Activated CD4-positive, alpha-beta T cell treated with anti-CD3 and anti-CD28 coated beads for 1 hour (primary cell): Measurements from ENCODE around the gene KLF7.

ENCODE experiments used
- DNase-seq: peaks from one replicate; pipeline ENCODE4 v3.0.0-alpha.2; 2020

KLF7 gene

DNA sequence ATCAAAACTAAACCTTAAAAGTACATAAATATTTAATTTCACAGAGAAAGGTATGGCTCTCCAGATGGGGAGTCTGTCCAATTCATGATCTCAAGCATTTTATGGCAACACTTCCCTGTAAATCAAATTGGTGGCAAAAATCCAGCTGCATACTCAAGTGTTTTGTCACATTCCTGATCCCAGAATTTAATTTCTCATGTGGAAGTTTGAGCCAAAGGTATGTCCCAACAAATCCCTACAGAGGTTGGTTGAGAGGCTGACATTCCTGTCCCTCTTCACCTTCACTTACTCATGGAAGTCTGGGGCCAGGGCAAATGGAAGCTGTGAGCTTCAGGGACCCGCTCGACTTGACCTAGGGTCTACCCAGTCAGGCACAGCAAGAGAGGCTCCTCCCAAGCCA lies 17.7 kb downstream of the KLF7 start:
- DNase-seq = no peak

DNA sequence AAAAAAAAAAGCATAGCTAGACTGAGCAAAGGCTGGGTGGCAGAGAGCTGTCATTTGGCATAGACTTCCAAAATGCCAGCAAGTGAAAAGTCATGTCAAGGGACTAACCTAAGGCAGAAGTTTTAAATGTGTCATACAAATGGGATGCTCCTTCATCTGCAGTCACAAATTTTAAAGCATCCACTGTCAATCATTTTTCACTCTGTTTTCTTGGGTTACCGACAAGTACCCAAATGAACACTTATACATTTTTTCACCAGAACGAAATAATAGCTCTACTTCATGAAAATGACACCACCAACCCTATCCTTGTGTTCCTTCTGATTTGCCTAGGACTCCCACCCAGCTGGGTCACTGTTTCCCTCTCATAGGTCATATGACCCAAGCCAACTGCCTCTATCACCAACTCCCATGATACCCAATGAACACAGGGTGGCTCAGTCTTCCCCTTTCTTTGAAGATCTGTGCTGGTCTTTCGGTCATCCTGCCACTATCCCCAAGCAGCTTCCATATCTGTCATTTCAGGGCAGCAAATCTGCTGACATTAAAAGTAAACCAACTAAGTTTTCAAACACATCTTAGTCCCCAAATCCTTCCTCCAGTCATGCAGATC lies 21.5 kb downstream of the KLF7 start:
- DNase-seq = no peak

DNA sequence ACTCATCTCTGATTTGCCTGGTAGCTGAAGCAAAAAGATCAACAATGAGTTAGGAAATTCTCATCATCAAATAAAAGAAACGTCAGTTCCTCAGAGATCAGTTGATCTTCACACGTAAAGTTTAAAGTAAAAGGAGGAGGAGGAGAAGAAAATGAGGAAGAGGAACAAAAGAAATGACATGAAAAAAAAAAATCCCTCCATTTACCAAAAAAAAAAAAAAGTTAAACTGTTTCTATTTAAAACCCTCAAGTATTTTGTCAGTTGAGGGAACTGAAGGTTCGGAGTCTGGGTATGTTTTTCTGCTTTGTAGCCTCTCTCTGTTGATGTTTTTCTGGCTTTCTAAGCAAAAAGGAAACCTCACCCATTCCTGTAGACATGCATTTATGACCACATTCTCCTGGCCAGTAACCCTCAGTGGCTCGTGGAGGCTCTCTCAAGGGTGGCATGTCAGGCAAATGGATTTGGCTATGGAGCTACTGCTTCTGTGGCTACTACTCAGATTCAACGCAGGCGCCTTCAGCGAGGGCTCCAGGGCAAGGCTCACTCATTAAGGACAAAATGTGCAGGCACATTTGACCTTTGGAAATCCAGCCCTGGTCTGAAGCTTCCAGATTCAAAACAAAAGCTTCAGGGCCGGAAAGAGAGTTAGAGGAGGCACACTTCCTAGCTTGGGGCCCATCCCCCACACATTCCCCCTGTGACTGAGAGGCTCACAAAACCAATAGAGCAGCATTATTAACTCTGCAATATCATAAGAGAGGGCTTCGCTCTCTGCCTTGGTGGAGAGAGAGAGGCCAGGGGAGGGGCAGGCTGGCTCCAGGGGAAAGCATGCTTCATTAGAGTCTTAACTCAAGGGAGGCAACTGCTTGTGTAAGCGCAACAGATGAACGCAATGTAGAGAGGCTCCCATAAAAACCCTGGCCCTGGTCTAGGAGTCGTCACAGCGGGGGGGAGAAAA lies 22.3 kb downstream of the KLF7 start:
- DNase-seq = peak; percentile 21

DNA sequence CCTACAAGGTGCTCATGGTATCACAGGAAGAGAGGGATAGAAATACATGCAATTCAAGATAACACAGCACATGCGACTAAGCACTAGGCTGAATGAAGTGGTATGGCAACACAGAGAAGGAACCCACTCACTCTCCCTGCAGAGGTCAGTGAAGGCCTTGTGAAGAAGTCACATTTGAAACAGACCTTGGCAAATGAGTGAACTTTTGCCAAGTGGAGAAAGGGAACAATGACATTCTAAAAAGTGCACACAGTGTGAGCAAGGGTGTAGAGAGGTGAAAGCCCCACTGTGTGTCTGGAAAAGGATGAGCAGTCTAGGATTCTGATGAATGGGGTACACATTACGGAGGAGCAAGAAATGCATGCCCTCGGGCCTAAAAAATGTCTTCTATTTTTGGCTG lies 23.3 kb downstream of the KLF7 start:
- DNase-seq = no peak

DNA sequence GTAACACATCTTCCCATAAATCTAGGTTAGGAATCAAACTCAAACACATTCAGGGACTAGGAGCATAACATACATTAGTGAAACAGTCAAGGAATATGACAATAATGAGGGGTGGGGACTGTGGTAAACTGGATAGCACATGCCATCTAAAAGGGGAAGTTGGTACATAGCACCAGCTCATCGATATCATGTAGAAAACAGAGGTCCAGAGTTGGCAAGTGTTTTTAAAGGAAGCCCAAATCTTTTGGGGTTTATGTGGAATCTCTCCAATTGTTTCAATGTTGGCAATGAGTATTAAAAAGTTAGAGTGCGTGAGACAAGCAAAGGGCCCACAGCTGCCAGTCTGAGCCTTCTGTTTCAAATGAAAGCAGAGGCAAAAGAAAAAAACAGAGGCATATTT lies 24.4 kb downstream of the KLF7 start:
- no peak for DNase-seq

DNA sequence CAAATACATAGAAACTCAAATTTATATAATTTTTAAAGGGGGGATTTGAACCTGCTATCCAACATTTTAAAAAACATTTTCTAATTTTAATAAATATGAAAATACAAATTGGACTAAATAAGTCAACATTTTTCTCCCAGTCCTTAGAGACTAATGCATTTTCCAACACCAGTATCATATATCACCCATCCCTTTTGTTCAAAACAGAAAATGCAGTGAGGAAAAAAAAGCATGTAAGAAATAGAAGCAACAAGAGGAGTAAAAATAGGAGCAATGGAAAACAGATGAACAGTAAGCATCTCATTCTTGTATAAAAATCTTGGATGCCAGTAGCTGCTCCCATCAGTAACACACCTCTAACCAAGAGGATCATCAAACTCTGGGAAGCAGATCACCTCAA lies 25.5 kb downstream of the KLF7 start:
- no peak for DNase-seq

DNA sequence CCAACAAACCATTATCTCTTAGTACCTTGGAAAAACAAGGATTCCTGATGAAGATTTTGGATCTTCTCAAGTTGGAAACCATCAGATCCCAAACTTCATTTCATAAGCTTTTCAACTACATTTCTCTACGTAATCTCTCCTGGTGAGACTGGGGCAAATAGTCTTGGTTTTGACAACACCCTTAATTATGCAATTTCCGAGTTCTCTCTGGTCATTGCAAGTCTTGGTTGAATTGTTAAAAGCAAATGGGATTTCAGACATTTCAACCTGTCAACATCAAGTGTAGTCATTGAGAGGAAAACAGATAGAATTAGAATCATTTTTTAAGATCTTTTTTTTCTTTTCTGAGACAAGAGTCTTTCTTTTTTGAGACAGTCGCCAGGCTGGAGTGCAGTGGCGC lies 26.2 kb downstream of the KLF7 start:
- no peak for DNase-seq

DNA sequence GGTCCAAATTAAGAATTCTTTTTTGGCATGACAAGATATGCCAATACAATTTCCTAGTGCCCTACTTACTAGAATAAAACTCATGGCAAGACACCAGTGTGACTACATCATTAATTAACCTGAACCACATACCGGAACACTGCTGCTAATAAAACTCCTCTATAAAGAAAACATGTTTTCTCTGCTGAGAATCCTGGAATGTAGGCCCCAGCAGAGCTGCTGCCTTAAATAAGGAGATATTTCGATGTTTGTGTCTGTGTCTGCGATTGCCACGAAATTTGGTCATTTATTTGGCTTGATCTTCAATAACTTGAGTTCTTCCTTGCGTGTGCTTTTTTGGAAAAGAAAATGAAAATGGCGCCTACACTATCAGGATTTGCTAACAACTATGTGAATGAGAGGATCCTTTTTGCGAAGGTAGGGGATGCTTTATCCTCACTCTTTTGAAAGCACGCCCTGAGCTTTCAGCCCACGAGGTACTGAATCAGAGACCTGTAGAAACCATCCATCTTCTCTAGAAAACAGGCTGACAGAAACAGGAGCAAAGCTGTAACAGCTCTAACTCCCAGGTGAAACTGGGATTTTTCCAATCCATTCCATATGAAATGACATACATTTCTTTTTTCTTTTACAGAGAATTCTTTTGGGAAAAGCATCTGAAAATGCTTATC lies 27.0 kb downstream of the KLF7 start:
- no peak for DNase-seq

DNA sequence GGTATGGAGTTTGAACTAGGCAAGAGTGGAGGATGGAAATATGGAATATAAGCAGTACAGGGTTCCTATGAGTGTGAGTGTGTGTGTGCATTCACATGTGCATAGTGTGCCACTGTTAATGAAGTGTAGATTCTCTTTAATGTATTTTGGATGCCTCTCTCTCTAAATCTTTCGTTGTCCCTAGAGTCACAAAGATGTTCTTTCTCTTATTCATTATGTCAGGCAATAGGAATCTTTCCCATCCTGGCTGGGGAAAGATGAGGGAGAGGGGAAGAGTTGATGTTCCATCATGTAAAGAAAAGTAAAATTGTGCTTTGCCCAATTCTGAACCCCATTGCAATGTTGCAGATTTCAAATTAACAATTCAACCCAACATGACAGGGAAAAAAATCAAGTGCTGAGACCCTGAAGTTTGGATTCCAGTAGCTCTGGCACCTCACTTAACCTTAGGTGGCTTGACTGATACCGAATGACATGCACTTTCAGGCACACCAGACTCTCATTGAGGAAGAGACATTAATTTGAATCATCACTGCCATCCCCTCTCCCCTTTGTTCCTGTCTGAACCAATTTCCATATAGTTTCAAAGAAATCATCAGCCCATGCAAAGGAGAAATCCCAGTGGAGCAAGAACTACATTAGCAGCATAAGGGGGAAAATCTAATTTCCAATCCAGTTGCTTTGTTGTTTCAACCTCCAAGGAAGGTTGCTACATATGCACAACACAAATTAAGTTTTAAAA lies 28.0 kb downstream of the KLF7 start:
- DNase-seq = no peak

DNA sequence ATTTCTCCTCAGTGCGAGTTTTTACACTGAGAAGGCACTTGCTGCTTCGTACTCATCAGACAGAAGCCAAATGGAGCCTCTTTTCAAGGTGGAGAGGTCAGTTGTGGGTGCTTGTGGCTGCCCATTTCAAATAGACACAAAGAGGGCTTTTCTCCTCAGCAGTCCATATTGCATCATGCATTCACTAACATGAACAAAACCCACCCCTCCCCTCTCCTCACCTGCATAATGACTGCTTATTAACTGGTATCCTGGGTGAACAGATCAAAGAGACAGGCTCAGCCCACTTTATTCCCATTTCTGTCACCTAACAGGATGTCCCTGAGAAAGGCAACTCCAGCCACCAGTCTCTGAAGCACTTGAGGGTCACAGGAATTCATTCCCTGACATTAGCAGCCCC lies 28.9 kb downstream of the KLF7 start:
- no peak for DNase-seq

DNA sequence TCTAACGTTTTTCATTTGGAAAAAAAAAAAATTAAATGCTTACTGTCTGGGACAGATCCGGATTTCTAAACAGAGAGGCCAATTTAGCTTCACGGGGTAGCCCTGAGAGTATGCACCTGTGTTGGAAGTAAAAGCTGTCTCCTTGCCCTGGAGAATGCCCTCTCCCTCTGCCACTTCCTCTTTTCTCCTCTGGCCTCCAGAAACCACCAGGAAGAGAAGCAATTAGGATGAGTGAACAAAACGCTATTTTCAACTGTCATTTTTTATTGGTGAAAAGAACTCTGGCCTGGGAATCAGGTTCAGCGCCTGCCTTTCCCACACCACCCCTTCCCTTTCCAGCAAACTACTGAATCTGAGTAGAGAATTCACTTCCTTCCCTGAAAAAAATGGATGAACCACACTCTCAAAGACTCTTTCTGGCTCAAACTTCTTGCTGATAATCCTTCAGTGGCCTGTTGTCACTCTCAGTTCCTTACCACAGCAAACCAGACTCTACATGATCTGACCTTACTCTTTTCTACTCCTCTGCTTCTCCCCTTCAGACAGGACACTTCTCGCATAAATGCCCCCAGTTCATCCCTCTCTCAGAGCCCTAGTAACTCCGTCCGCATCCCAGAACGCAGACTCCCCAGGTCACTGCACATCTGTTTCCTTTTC lies 29.8 kb downstream of the KLF7 start:
- no peak for DNase-seq

DNA sequence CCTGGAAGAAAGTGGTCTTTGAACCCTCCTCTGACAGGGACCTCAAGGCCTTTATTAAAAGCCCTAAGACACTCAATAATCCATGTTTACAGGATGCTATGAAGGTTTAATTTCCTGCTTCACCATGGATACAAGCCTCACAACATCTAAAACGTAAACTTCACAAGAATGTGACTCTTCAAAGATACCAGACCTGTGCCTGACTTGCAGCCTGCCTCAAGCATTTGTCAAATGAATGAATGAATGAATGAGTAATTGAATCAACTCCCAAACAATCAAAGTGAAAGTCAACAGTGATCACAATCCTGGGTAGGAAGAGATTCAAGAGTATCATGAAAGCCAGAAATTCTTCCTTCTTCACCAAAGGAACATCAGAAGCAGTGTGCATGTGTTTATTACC lies 30.4 kb downstream of the KLF7 start:
- no peak for DNase-seq

DNA sequence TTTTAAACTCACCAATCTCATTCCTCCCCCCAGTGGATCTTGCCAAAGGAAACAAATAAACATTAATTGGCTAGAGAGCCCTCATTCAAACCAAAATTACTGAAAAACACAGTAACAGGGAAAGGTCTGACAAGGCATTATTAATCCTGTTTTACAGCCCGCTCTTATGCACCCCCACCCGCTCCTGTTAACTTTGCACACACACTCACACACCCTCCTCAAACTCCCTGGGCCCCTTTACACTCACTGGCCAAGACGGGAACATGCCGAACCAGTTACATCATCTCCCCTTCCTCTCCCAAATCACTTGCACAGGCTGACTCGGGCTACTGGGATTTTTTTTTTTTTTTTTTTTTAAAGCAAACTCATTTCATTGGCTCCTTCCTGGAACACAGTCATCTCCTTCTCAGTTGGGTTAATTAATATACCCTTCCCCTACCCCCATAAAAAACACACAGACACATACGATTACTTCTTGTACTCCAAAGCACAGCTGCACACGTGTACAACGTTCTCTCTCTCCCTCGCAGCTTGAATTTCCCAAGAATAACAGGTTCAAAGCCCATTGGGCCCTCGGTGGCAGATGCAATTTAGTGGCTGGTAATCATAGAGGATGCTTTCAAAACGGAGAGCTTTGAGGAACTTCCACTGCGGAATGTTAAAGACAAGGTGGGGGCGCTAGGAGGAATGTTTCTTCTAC lies 31.8 kb downstream of the KLF7 start:
- no peak for DNase-seq

DNA sequence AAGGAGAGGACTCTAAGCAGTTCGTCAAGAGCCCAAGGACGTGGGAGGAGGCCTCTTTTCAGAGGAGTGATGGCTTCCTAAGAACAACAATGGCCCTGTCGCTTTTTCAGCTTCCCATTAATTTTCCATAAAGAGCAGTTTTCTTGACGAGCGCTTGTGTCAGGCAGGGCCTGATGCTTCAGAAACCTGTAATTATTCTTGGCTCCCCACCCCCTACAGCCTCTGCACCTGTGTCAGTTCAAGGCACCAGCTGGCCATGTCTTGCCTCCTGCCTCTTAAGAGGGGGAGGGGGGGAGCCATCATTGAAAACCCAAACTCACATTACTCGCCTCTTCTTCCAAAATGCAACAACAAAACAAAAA lies 32.3 kb downstream of the KLF7 start:
- DNase-seq = no peak

DNA sequence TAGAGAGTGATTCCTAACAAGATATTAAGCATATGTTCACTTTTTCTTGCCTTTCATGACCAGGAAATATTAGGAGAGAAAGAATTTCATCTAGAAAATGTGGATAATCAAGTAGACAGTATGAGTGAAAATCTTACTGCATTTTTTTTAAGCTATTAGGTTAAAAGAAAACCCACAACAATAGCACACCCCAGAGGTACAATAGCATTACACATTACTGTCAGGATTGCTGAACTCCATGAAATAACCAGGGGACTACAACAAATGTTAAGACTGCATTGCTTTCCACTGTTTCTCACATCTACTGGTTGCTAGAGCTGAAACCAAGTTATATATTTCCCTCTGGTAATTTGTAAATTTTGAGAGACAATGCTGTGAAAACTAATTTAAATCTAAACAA lies 33.7 kb downstream of the KLF7 start:
- DNase-seq = no peak

DNA sequence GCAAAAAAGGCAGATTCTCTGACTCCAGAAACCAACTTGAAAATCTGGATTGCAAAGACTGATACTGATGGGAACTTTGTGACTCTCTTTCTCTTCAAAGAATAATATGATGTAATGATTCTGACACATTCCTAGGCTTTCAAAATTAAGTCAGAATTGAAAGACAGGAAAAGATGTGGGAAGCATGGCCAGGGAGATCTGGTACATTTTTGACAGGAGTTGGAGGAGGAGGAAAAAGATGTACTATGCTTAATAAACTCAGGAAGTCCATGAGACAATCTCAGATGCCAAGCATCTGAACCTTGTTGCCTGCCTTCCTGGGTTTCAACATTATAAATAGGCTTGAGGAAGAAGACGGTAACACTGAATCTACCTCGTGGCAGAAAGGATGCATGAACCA lies 34.2 kb downstream of the KLF7 start:
- DNase-seq = no peak

DNA sequence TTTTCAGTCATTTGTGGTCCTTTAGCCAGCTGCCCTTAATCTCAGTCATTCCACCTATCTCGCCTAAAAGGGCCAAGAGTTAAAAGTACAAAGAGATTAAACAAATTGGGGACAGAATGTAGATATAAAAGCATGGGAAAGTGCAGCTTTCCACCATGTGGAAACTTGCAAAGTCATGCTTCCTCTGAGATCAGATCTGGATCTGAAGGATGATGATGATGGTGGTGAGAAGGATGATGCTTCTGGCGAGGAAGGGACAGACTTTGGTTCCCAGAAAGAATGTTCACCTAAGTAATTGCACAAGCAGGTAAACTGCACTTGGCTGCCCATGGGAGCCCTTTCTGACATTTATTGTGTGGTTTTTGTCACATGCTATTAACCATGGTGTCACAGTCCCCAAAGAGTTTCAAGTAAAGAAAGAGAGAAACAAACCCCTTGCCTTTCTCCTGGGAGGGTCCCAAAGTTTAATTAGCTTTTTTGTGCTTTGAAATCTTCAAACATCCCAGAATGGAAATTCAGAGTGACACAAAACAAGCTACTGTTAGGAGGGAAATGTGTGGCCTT lies 34.7 kb downstream of the KLF7 start:
- DNase-seq = no peak

DNA sequence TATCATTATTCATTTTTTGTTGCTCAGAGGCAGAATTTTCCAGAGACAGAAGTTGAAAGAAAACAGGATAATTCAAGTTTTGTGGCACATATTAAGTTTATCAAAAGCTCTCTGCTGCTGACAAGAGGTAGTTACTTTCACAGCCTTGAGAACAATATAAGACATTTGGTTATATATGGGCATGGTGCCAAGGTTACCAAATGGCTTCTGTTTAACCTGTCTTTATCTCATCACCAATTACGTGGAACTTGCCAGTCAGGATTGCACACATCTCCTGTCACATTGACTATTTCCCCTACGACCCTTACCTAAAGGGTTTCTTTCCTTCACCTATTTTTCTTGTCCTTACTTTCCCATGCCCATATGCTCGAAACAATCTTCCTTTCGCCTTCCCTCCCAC lies 35.9 kb downstream of the KLF7 start:
- DNase-seq = no peak

DNA sequence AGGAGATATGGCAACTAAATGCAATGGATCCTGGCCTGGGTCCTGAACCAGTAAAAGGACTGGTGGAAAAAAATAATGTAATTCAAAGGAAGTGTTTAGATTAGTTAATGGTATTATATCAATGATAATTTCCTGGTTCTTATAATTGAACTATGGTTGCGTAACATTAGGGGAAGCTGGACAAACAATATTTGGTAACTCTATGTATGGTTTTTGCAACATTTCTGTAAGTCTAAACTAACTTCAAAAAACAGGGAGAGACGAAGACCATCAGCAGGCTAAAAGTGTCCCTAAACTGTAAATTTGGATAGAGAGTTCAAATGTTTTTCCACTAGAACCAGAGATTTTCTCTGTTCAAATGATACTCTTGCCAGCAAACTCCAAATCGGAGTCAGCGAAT lies 36.9 kb downstream of the KLF7 start:
- DNase-seq = no peak

DNA sequence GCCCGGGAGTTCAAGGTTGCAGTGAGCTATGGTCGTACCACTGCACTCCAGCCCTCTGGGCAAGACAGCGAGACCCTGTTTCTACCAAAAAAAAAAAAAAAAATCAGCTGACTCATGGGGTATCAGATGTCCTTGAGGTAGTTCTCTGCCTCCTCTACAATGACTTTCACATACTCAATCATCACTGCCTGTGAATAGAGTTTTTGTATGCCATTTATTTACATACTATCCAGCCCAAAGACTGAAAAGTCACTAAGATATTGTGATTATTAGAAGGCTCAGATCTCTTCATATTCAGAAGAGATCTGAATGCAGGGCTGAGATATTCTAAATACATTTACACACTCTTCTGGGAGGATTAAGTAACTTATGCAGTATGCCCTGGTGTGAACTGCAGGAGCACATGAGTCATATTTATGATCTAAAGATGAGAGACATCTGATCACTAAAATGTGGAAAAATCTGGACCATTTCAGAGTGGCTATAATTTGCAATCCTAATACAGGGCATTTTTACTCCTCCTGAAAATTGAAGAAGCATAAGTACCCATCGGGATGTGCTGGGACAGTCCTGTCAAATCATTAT lies 38.9 kb downstream of the KLF7 start:
- DNase-seq = no peak

DNA sequence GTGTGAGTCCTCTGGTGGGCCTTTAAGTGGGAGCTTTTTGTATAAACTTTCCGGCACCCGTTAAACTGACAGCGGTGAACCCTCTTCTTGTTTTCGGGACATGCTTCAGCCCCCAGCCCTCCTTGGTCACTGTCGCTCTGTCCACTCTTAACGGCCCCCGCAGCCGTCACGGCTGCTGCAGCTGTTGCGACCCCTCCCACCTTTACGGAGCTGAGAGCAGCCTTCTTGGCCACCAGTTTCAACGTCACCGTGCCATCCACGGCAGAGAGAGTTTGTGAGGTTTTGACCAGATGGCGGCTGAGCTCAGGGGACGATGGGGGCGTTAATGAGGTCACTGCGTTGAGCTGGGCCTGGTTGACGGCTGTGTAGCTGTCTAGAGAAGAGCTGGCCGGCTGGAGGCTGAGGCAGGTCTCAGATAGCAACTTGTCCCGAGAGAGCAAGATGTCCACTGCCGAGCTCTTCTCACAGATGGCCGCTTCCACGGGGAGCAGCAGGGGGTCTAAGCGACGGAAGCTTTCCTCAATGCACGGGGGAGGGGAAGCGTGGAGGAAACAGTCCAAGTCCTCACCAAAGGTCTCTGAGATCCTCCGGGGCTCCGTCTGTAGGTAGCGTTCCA lies 41.9 kb downstream of the KLF7 start:
- DNase-seq = no peak
